ENCODE measurements around the gene PXMP4.

Gene PXMP4

GRCh38 chr20:33656783-33657703 is 63.1 kb downstream of the PXMP4 start:
- no peak overlapping the region for H3K4me3 ChIP-seq (ENCODE audit: low read depth, low read length)
- no peak for TF ChIP-seq CTCF (IDR thresholded peaks at IDR 0.05; ENCODE audit: borderline replicate concordance, insufficient read depth, low read depth, low read length)

GRCh38 chr20:33656010-33656782 is 63.9 kb downstream of the PXMP4 start:
- no peak for TF ChIP-seq CTCF (IDR thresholded peaks at IDR 0.05; ENCODE audit: borderline replicate concordance, insufficient read depth, low read depth, low read length)

GRCh38 chr20:33655164-33655563 is 64.9 kb downstream of the PXMP4 start:
- no peak overlapping the region for H3K4me3 ChIP-seq (ENCODE audit: low read depth, low read length)
- TF ChIP-seq CTCF (IDR thresholded peaks at IDR 0.05; ENCODE audit: borderline replicate concordance, insufficient read depth, low read depth, low read length), result no peak

More at GRCh38 chr20:33656010-33656782, 63.9 kb downstream of the PXMP4 start:
- H3K4me3 ChIP-seq (ENCODE audit: low read depth, low read length), result no peak overlapping the region

GRCh38 chr20:33654680-33655161 is 65.4 kb downstream of the PXMP4 start:
- TF ChIP-seq CTCF (IDR thresholded peaks at IDR 0.05; ENCODE audit: borderline replicate concordance, insufficient read depth, low read depth, low read length), result no peak
- H3K4me3 ChIP-seq (ENCODE audit: low read depth, low read length), result no peak overlapping the region

GRCh38 chr20:33653900-33654596 is 66.1 kb downstream of the PXMP4 start:
- H3K4me3 ChIP-seq (ENCODE audit: low read depth, low read length), result no peak overlapping the region
- TF ChIP-seq CTCF (IDR thresholded peaks at IDR 0.05; ENCODE audit: borderline replicate concordance, insufficient read depth, low read depth, low read length), result no peak

GRCh38 chr20:33653218-33653899 is 66.8 kb downstream of the PXMP4 start:
- H3K4me3 ChIP-seq (ENCODE audit: low read depth, low read length), result no peak overlapping the region
- TF ChIP-seq CTCF (IDR thresholded peaks at IDR 0.05; ENCODE audit: borderline replicate concordance, insufficient read depth, low read depth, low read length), result peak; percentile 88

All from GM12875 (cell line).